SH-SY5Y (cell line): ENCODE data around the gene PITPNC1.

Source experiments
- GATA2 ChIP-seq: IDR thresholded peaks from 2 replicates; pipeline ENCODE4 v1.6.1; 2011; ENCODE audit warnings: mild to moderate bottlenecking, low read depth, low read length
- GATA3 ChIP-seq: IDR thresholded peaks from 2 replicates; pipeline ENCODE4 v1.6.1; 2011; ENCODE audit warnings: low read depth, mild to moderate bottlenecking, low read length, moderate library complexity

DNA sequence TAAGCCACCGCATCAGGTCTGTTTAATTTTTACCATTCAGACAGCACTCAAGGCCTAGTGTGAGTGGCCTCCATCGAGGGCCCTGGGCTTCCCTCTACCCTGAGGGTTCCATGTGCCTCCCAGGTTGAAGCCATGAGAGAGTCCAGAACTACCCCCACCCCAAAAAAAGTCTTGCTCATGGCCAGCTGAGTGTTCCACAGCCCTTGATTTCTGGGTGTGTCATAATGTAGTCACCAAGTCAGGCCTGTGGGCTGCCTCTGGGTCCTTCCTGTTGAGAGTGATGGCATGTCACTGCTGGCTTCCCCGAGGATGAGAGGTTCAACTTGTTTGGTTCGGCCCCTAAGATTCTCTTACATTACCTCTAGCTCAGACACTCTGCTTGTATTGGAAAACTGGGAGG is 100.6 kb downstream of the PITPNC1 start:
- TF ChIP-seq GATA2: no peak
- no peak for TF ChIP-seq GATA3
